Gastrocnemius medialis (tissue), 4 donors: ENCODE results near the gene CD300LG. TPM values are rescaled to one million over a fixed set of nuclear protein-coding genes. Genes with fewer than 3 reads are reported as not detected.

Experiments used
- ATAC-seq, 2 donors: fragments of 150-250 bp; one replicate each; pipeline ENCODE4 v1.9.1; 2016
- DNase-seq, 2 donors: peaks; one replicate each; pipeline ENCODE4 v3.0.0-alpha.2; 2019
- H3K27ac ChIP-seq, 4 donors: fragments of 200-600 bp; sonication (generic); 1 replicate in 1 of 4; 2 replicates in 3 of 4; pipeline ENCODE4 v1.5.1; 2016 to 2018; ENCODE audit warnings: mild to moderate bottlenecking in 2 of 4, moderate library complexity in 1 of 4
- H3K27me3 ChIP-seq, 3 donors: fragments of 200-600 bp; sonication (generic) in 2 of 3; 1 replicate in 1 of 3; 2 replicates in 2 of 3; pipeline versions ENCODE4 v1.5.1 to v1.6.0; 2016 to 2019; ENCODE audit warnings: mild to moderate bottlenecking in 1 of 3, moderate library complexity in 1 of 3
- H3K36me3 ChIP-seq, 2 donors: fragments of 200-600 bp; sonication (generic) in 1 of 2; one replicate each; pipeline ENCODE4 v1.5.1; 2017 to 2018
- H3K4me1 ChIP-seq, 2 donors: fragments of 200-600 bp; sonication (generic) in 1 of 2; one replicate each; pipeline ENCODE4 v1.5.1; 2016 to 2017; ENCODE audit warnings: mild to moderate bottlenecking in 2 of 2
- H3K4me3 ChIP-seq, 4 donors: fragments of 200-600 bp; sonication (generic) in 3 of 4; 1 replicate in 1 of 4; 2 replicates in 3 of 4; pipeline ENCODE4 v1.5.1; 2016 to 2019; ENCODE audit warnings: mild to moderate bottlenecking in 2 of 4
- H3K9me3 ChIP-seq, 3 donors: fragments of 200-600 bp; sonication (generic) in 2 of 3; 1 replicate in 1 of 3; 2 replicates in 2 of 3; pipeline ENCODE4 v1.5.1; 2016 to 2019
- CTCF ChIP-seq, 5 experiments: fragments of 450-650 bp in 3 of 5; fragments of 200-600 bp in 2 of 5; sonication (generic) in 2 of 5; IDR thresholded peaks in 4 of 5; conservative IDR thresholded peaks in 1 of 5; 1 replicate in 4 of 5; 2 replicates in 1 of 5; pipeline ENCODE4 v1.5.1; 2016 to 2019; ENCODE audit warnings: antibody characterized with exemption in 5 of 5, mild to moderate bottlenecking in 3 of 5, moderate library complexity in 3 of 5
- POLR2A ChIP-seq, 2 donors: fragments of 450-650 bp; IDR thresholded peaks; one replicate each; pipeline ENCODE4 v1.6.1; 2017; ENCODE audit warnings: antibody characterized with exemption in 2 of 2, mild to moderate bottlenecking in 2 of 2, moderate library complexity in 2 of 2
- in situ Hi-C, 4 donors: fragments of 200-750 bp; cut with MboI; loops; one replicate each; pipeline versions ENCODE4 v1.15.0 to v1.8.0; 2017; ENCODE audit warnings: low sequenced_read_pairs in 4 of 4
- intact Hi-C: fragments of 100-400 bp; cut with DNase I; formaldehyde crosslinking; loops from one replicate; pipeline ENCODE4 v1.15.1; 2023; ENCODE audit warnings: low total_unique reads
- total RNA-seq, 4 donors: library from RNA; depleted of rRNA; stranded (reverse); fragments of >200 nt; gene quantifications; one replicate each; pipeline versions ENCODE4 v1.1.0 to v1.2.3, GENCODE V29; 2016

CD300LG gene
- total RNA-seq, 4 donors from 2014 or later, result 18.4 to 28.2 (median 20.8) TPM

GRCh38 chr17:43907998-43908721, 61.2 kb downstream of the CD300LG start:
- intact Hi-C loops (no loop called here), in situ Hi-C loops (loop anchor here in 1 of 4 donors (25.0 kb wide), 1 partner anchor 254 kb away; the partner anchor contains the start of gene ASB16)
- H3K4me1 ChIP-seq, result peaks cover 10 to 29% of the 10 kb centered on the region in 2 donors
- TF ChIP-seq POLR2A (IDR thresholded peaks at IDR 0.05), result no peak
- no peak for TF ChIP-seq CTCF (IDR thresholded peaks at IDR 0.05 in 4 of 5, conservative IDR thresholded peaks at IDR 0.05 in 1 of 5)
- H3K27ac ChIP-seq, result peak overlapping the region; percentile 61 to 77 (median 74)
- no peaks in the 10 kb centered on the region for H3K36me3 ChIP-seq
- peaks cover 36 to 50% (median 45%) of the 10 kb centered on the region in 3 donors for H3K27me3 ChIP-seq
- peak overlapping the region; percentile 51 to 78 (median 66) for H3K4me3 ChIP-seq
- ATAC-seq (peak; percentile 48 to 65), DNase-seq (peak; percentile 29 to 30)
- no peaks in the 10 kb centered on the region for H3K9me3 ChIP-seq

GRCh38 chr17:43909537-43910231, 62.7 kb downstream of the CD300LG start:
- intact Hi-C loops, result loop anchor here (1.0 kb wide), 1 partner anchor 86 kb away; no protein-coding TSS in a partner anchor
- Histone ChIP-seq H3K36me3 (no peaks in the 10 kb centered on the region), H3K27me3 (peaks cover 27 to 35% (median 35%) of the 10 kb centered on the region in 3 donors), H3K27ac (no peak overlapping the region), H3K9me3 (no peaks in the 10 kb centered on the region), H3K4me3 (no peak overlapping the region), H3K4me1 (peaks cover 10 to 29% of the 10 kb centered on the region in 2 donors)
- in situ Hi-C loops, result loop anchor here in 1 of 4 donors (25.0 kb wide), 1 partner anchor 253 kb away; the partner anchor contains the start of gene ASB16
- TF ChIP-seq POLR2A (IDR thresholded peaks at IDR 0.05) (no peak), CTCF (IDR thresholded peaks at IDR 0.05 in 4 of 5, conservative IDR thresholded peaks at IDR 0.05 in 1 of 5) (no peak)
- DNase-seq (no peak), ATAC-seq (no peak)

DNA sequence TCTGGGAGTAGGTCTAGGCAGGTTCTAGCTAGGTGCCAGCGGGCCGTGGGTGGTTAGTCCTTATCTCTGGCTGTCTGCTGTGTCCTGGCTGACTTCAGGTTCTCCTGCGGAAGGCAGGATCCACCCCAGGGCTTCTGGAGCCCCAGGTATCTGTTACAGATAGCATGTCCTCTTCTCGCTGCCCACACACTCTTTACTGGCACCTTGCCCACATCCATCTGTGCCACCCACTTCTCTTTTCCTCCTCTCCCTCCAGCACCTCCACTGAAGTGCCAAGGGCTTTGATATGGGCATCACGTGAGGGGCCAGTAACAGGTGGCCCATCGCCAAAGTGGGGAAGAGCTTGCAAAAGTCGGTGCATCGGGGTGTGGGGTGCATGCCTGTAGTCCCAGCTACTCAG, 64.9 kb downstream of the CD300LG start:
- H3K27ac ChIP-seq, result no peak overlapping the region
- in situ Hi-C loops (loop anchor here in 1 of 4 donors (25.0 kb wide), 1 partner anchor 250 kb away; the partner anchor contains the start of gene ASB16), intact Hi-C loops (no loop called here)
- H3K4me1 ChIP-seq, result peaks cover 3 to 11% of the 10 kb centered on the region in 2 donors
- no peaks in the 10 kb centered on the region for H3K36me3 ChIP-seq
- DNase-seq (no peak), ATAC-seq (no peak)
- no peaks in the 10 kb centered on the region for H3K9me3 ChIP-seq
- TF ChIP-seq CTCF (IDR thresholded peaks at IDR 0.05 in 4 of 5, conservative IDR thresholded peaks at IDR 0.05 in 1 of 5) (no peak), POLR2A (IDR thresholded peaks at IDR 0.05) (no peak)
- H3K4me3 ChIP-seq, result no peak overlapping the region
- H3K27me3 ChIP-seq, result peaks cover 10 to 13% (median 13%) of the 10 kb centered on the region in 3 donors

- intact Hi-C loops, result no loop called here
- Histone ChIP-seq H3K27ac (no peak overlapping the region), H3K36me3 (no peaks in the 10 kb centered on the region), H3K4me3 (no peak overlapping the region), H3K9me3 (no peaks in the 10 kb centered on the region), H3K27me3 (peaks cover 6 to 13% (median 11%) of the 10 kb centered on the region in 3 donors), H3K4me1 (peaks cover 1 to 2% of the 10 kb centered on the region in 2 donors)
- in situ Hi-C loops, result loop anchor here in 1 of 4 donors (25.0 kb wide), 1 partner anchor 250 kb away; the partner anchor contains the start of gene ASB16
- DNase-seq (no peak), ATAC-seq (no peak)
- TF ChIP-seq POLR2A (IDR thresholded peaks at IDR 0.05) (no peak), CTCF (IDR thresholded peaks at IDR 0.05 in 4 of 5, conservative IDR thresholded peaks at IDR 0.05 in 1 of 5) (no peak)
Observed at GRCh38 chr17:43912635-43913304, 65.8 kb downstream of the CD300LG start.

Other genes with a start within 250 kb of the CD300LG start
- 10 to 100 TPM in 1 of 4 donors, 1 to 10 TPM in 3; 4.0 to 12.2 (median 8.8) TPM for gene MEOX1, start 185.3 kb upstream of the CD300LG start, total RNA-seq
- gene SOST, start 88.4 kb upstream of the CD300LG start, total RNA-seq, result not detected
- gene DUSP3, start 68.2 kb upstream of the CD300LG start, total RNA-seq, result 100 to 1,000 TPM; 121 to 184 (median 145) TPM
- not detected for gene CFAP97D1, start 66.7 kb upstream of the CD300LG start, total RNA-seq
- gene MPP3, start 14.0 kb upstream of the CD300LG start, total RNA-seq, result 1 to 10 TPM in 2 of 4 donors, under 1 TPM in 2; 0.12 to 2.4 (median 1.1) TPM
- 1 to 10 TPM in 2 of 4 donors, under 1 TPM in 1, not detected in 1; 0.39 to 3.2 (median 2.0) TPM for gene MPP2, start 60.4 kb downstream of the CD300LG start, total RNA-seq
- not detected for gene PPY, start 95.3 kb downstream of the CD300LG start, total RNA-seq
- not detected for gene PYY, start 106.8 kb downstream of the CD300LG start, total RNA-seq
- 1 to 10 TPM in 1 of 4 donors, under 1 TPM in 3; 0.13 to 1.2 (median 0.34) TPM for gene NAGS, start 157.4 kb downstream of the CD300LG start, total RNA-seq
- gene TMEM101, start 167.8 kb downstream of the CD300LG start, total RNA-seq, result 10 to 100 TPM; 28.8 to 38.3 (median 36.4) TPM
- gene LSM12, start 219.5 kb downstream of the CD300LG start, total RNA-seq, result 10 to 100 TPM; 41.6 to 79.0 (median 56.5) TPM
- 10 to 100 TPM; 30.5 to 40.5 (median 36.4) TPM for gene G6PC3, start 223.6 kb downstream of the CD300LG start, total RNA-seq